Measurements from ENCODE around the gene KRT71.

DNA sequence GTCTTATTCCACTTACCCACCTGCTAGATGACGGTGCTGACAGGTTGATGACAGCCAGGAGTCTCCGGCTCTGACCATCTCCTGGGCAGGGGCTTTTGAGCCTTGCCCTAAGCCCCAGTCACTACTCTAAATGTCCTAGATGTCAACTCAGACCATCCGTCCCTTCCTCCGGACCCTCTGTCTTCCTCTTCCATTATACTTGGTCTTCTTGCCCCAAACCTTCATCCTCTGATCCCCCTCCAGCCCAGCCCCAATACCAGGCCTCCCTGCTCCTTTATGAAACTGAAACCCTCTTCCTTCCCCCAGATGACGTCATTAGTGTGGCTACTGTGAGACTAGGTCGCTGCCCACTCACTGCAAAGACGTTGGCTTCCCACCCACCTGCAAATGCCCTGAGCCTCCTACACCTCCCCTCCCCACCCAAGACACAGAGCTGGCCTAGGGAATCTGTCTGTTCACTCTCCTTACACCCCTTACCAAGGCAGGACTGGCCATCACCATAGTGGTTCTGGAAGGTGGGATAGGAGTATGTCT lies 10.1 kb downstream of the KRT71 start:
- TF ChIP-seq, protein P1, sequence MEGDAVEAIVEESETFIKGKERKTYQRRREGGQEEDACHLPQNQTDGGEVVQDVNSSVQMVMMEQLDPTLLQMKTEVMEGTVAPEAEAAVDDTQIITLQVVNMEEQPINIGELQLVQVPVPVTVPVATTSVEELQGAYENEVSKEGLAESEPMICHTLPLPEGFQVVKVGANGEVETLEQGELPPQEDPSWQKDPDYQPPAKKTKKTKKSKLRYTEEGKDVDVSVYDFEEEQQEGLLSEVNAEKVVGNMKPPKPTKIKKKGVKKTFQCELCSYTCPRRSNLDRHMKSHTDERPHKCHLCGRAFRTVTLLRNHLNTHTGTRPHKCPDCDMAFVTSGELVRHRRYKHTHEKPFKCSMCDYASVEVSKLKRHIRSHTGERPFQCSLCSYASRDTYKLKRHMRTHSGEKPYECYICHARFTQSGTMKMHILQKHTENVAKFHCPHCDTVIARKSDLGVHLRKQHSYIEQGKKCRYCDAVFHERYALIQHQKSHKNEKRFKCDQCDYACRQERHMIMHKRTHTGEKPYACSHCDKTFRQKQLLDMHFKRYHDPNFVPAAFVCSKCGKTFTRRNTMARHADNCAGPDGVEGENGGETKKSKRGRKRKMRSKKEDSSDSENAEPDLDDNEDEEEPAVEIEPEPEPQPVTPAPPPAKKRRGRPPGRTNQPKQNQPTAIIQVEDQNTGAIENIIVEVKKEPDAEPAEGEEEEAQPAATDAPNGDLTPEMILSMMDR (conservative IDR thresholded peaks at IDR 0.05; ENCODE audit: low read length) = no peak
- no peak for TF ChIP-seq EZH2phosphoT487 (IDR thresholded peaks at IDR 0.05; ENCODE audit: borderline replicate concordance)

Data from Loucy (cell line).